Suprapubic skin (tissue), 4 donors: Measurements from ENCODE around the gene MARK4. TPM values are rescaled to one million over a fixed set of nuclear protein-coding genes. Genes with fewer than 3 reads are reported as not detected.
"Not testable (repeated sequence)": the region's sequence is repeated elsewhere in the genome, so short reads cannot be mapped to it uniquely, and the experiment has no call there.

Experiments
- DNase-seq, 2 donors: peaks; one replicate each; pipeline ENCODE4 v3.0.0-alpha.2; 2019; ENCODE audit warnings: low spot score in 2 of 2
- H3K27ac ChIP-seq: fragments of 200-600 bp; sonication (generic); one replicate; pipeline ENCODE4 v1.5.1; 2019
- H3K27me3 ChIP-seq: fragments of 200-600 bp; sonication (generic); one replicate; pipeline ENCODE4 v1.5.1; 2019
- H3K36me3 ChIP-seq: fragments of 200-600 bp; sonication (generic); one replicate; pipeline ENCODE4 v1.5.1; 2019
- H3K4me1 ChIP-seq: fragments of 200-600 bp; sonication (generic); one replicate; pipeline ENCODE4 v1.5.1; 2019
- H3K4me3 ChIP-seq: fragments of 200-600 bp; sonication (generic); one replicate; pipeline ENCODE4 v1.5.1; 2019; ENCODE audit warnings: mild to moderate bottlenecking
- H3K9me3 ChIP-seq: fragments of 200-600 bp; sonication (generic); one replicate; pipeline ENCODE4 v1.5.1; 2019
- EP300 ChIP-seq: sonication (generic); formaldehyde crosslinking; IDR thresholded peaks from one replicate; pipeline ENCODE4 v1.6.1; 2017; ENCODE audit warnings: antibody characterized with exemption
- POLR2A ChIP-seq, 2 donors: fragments of 450-650 bp; IDR thresholded peaks; one replicate each; pipeline ENCODE4 v1.6.1; 2017; ENCODE audit warnings: antibody characterized with exemption in 2 of 2, mild to moderate bottlenecking in 2 of 2, moderate library complexity in 2 of 2
- POLR2AphosphoS5 ChIP-seq, 3 donors: sonication (generic); formaldehyde crosslinking; IDR thresholded peaks; one replicate each; pipeline ENCODE4 v1.6.1; 2017; ENCODE audit warnings: antibody characterized with exemption in 3 of 3
- WGBS: methylation state at CpG from one replicate; pipeline ENCODE4 v1.1.5; 2018; 5-methylcytosine and 5-hydroxymethylcytosine counted together
- total RNA-seq, 4 donors: library from RNA; depleted of rRNA; stranded (reverse); fragments of >200 nt; gene quantifications; one replicate each; pipeline ENCODE4 v1.1.0, GENCODE V29; 2016
- TF ChIP-seq, protein P1 (sequence below), 2 donors: fragments of 200-600 bp in 1 of 2; fragments of 450-650 bp in 1 of 2; sonication (generic) in 1 of 2; IDR thresholded peaks; one replicate each; pipeline ENCODE4 v1.5.1; 2016 to 2019; ENCODE audit warnings: antibody characterized with exemption in 2 of 2, mild to moderate bottlenecking in 1 of 2, moderate library complexity in 1 of 2

The MARK4 gene
- total RNA-seq, 4 donors from 2014 or later: 37.4 to 56.2 (median 49.0) TPM

DNA sequence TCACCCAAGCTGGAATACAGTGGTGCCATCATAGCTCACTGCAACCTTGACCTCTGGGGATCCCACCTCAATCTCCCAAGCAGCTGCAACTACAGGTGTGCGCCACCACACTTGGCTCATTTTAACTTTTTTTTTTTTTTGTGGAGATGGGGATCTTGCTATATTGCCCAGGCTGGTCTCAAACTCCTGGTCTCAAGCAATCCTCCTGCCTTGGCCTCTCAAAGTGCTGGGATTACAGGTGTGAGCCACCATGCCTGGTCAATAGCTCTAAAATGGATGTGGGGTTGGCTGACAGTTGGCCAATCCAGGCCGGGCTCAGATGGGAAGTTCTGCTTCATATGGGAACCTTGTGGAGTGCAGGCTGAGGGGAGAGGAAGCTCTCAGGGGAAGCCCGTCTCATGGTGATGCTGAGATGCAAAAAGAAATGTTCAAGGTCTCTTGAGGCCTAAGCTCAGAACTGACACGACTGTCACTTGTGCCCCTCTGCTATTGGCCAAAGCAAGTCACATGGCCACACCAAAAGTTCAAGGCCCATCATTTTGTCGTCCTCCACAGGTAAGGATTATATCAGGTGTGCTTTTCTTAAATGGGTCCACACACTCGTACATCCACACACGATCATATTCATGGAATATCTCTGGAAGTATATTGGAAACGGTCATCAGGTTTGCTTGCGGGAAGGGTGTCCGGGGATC, 82.7 kb downstream of the MARK4 start:
- no peaks in the 10 kb centered on the region for H3K36me3 ChIP-seq
- TF ChIP-seq EP300 (no peak), POLR2AphosphoS5 (IDR thresholded peaks at IDR 0.05) (no peak), POLR2A (IDR thresholded peaks at IDR 0.05) (no peak)
- TF ChIP-seq, protein P1, sequence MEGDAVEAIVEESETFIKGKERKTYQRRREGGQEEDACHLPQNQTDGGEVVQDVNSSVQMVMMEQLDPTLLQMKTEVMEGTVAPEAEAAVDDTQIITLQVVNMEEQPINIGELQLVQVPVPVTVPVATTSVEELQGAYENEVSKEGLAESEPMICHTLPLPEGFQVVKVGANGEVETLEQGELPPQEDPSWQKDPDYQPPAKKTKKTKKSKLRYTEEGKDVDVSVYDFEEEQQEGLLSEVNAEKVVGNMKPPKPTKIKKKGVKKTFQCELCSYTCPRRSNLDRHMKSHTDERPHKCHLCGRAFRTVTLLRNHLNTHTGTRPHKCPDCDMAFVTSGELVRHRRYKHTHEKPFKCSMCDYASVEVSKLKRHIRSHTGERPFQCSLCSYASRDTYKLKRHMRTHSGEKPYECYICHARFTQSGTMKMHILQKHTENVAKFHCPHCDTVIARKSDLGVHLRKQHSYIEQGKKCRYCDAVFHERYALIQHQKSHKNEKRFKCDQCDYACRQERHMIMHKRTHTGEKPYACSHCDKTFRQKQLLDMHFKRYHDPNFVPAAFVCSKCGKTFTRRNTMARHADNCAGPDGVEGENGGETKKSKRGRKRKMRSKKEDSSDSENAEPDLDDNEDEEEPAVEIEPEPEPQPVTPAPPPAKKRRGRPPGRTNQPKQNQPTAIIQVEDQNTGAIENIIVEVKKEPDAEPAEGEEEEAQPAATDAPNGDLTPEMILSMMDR (IDR thresholded peaks at IDR 0.05): no peak
- 81% methylated on average over 10 of the region's 10 CpGs for WGBS

DNA sequence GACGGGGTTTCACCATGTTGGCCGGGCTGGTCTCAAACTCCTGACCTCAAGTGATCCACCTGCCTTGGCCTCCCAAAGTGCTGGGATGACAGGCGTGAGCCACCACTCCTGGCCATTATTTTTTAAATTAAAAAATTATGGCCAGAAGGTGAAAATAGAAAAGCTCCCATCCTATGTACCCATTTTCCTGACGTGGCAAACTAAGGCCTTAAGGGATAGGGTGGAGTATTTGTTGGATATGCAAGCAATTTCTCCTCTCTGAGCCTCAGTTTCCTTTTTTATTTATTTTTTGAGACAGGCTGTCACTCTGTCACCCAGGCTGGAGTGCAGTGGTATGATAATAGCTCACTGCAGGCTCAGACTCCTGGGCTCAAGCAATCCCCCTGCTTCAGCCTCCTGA, 83.8 kb downstream of the MARK4 start:
- not testable (repeated sequence) for H3K27ac ChIP-seq, H3K36me3 ChIP-seq, H3K9me3 ChIP-seq, H3K4me1 ChIP-seq, DNase-seq, H3K27me3 ChIP-seq, H3K4me3 ChIP-seq
- WGBS: 96% methylated on average over 4 of the region's 4 CpGs

More for the DNA sequence above, 82.7 kb downstream of the MARK4 start:
- no peaks in the 10 kb centered on the region for H3K27me3 ChIP-seq
- H3K9me3 ChIP-seq: no peaks in the 10 kb centered on the region
- no peak overlapping the region for H3K27ac ChIP-seq
- peaks cover 3% of the 10 kb centered on the region for H3K4me1 ChIP-seq
- H3K4me3 ChIP-seq: no peak overlapping the region
- no peak for DNase-seq

- WGBS: 70% methylated on average over 10 of the region's 11 CpGs
- Histone ChIP-seq H3K27ac (no peak overlapping the region), H3K9me3 (no peaks in the 10 kb centered on the region), H3K4me3 (no peak overlapping the region), H3K27me3 (peaks cover 13% of the 10 kb centered on the region), H3K36me3 (no peaks in the 10 kb centered on the region), H3K4me1 (peaks cover 17% of the 10 kb centered on the region)
- no peak for TF ChIP-seq EP300
- no peak for TF ChIP-seq POLR2A (IDR thresholded peaks at IDR 0.05)
- no peak for TF ChIP-seq POLR2AphosphoS5 (IDR thresholded peaks at IDR 0.05)
- TF ChIP-seq, protein P1 (IDR thresholded peaks at IDR 0.05): no peak
- no peak for DNase-seq
Observed at GRCh38 chr19:45336696-45337251, 85.7 kb downstream of the MARK4 start.

- H3K27ac ChIP-seq: no peak overlapping the region
- no peak overlapping the region for H3K4me3 ChIP-seq
- TF ChIP-seq EP300 (no peak), POLR2A (IDR thresholded peaks at IDR 0.05) (no peak), POLR2AphosphoS5 (IDR thresholded peaks at IDR 0.05) (no peak)
- TF ChIP-seq, protein P1 (IDR thresholded peaks at IDR 0.05): no peak
- no peaks in the 10 kb centered on the region for H3K9me3 ChIP-seq
- H3K27me3 ChIP-seq: peaks cover 13% of the 10 kb centered on the region
- 86% methylated on average over 6 of the region's 6 CpGs for WGBS
- H3K36me3 ChIP-seq: no peaks in the 10 kb centered on the region
- peaks cover 20% of the 10 kb centered on the region for H3K4me1 ChIP-seq
- DNase-seq: no peak
Observed at GRCh38 chr19:45339629-45340028, 88.6 kb downstream of the MARK4 start.

DNA sequence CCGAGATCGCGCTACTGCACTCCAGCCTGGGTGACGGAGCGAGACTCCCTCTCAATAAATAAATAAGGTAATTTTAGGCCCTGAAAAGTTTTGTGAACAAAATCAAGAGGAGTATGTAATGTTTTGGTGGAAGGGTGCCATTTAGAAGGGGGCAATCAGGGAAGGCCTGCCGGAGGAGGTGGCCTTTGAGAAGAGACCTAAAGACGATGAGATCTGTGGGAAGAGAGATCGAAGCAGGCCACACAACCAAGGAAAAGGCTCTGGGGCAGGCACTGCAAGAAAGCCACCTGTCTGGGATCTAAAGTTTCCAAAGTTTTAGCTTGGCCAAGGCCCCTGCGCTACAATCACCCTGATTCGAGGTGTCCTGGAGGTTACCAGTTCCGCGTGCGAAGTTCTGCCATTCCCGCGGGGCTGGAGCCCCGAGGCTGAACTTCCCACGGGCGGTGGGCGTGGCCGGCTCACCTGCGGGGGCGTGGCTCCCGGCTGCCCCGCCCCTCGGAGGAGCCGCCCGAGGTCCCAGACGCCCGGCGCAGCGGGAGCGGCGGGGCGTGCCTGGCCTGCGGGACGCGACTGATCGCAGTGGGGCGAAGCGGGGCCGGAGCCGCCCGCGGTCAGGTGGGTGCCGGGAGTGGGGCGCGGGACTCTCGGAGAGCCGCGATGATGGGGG, 89.3 kb downstream of the MARK4 start, which contains the start of gene KLC3:
KLC3 (plus strand) TSS at position 519 of the 667 bp plus-strand sequence. CDS start 4,792 bp downstream, outside the sequence.
- Histone ChIP-seq H3K9me3 (no peaks in the 10 kb centered on the region), H3K4me1 (peaks cover 25% of the 10 kb centered on the region), H3K27me3 (peaks cover 17% of the 10 kb centered on the region), H3K36me3 (no peaks in the 10 kb centered on the region), H3K4me3 (peak within 1 kb of the TSS; percentile 50), H3K27ac (peak within 1 kb of the TSS; percentile 56)
- DNase-seq: no peak
- 23% methylated on average over 22 of the region's 50 CpGs for WGBS
- TF ChIP-seq, protein P1 (IDR thresholded peaks at IDR 0.05): no peak
- TF ChIP-seq POLR2AphosphoS5 (IDR thresholded peaks at IDR 0.05): no peak
- no peak for TF ChIP-seq EP300
- TF ChIP-seq POLR2A (IDR thresholded peaks at IDR 0.05): no peak
